ENCODE data around the gene KLHL29. TPM values are rescaled to one million over a fixed set of nuclear protein-coding genes. Genes with fewer than 3 reads are reported as not detected.

The KLHL29 gene
- total RNA-seq, 2 donors from 2014 or later, result 2.9 to 4.6 TPM

GRCh38 chr2:23496456-23496855 lies 111.5 kb downstream of the KLHL29 start:
- ATAC-seq, result no peak
- no peak for DNase-seq

GRCh38 chr2:23497063-23497462 lies 112.1 kb downstream of the KLHL29 start:
- intact Hi-C loops (cut with DNase I, micrococcal nuclease), result no loop called here
- ATAC-seq, result no peak

More at GRCh38 chr2:23496456-23496855, 111.5 kb downstream of the KLHL29 start:
- intact Hi-C loops (cut with DNase I, micrococcal nuclease), result no loop called here

GRCh38 chr2:23497536-23497935 lies 112.6 kb downstream of the KLHL29 start:
- ATAC-seq (no peak), DNase-seq (no peak)
- intact Hi-C loops (cut with DNase I, micrococcal nuclease), result no loop called here

More at GRCh38 chr2:23497063-23497462, 112.1 kb downstream of the KLHL29 start:
- DNase-seq, result no peak

- ATAC-seq (no peak), DNase-seq (no peak)
- intact Hi-C loops (cut with DNase I, micrococcal nuclease), result no loop called here
Observed at GRCh38 chr2:23498943-23499342, 114.0 kb downstream of the KLHL29 start.

- no peak for ATAC-seq
- no peak for DNase-seq
- intact Hi-C loops (cut with DNase I, micrococcal nuclease), result no loop called here
Observed at GRCh38 chr2:23499439-23499838, 114.5 kb downstream of the KLHL29 start.

GRCh38 chr2:23500836-23501235 lies 115.9 kb downstream of the KLHL29 start:
- ATAC-seq (no peak), DNase-seq (no peak)
- intact Hi-C loops (cut with DNase I, micrococcal nuclease), result no loop called here

- intact Hi-C loops (cut with DNase I, micrococcal nuclease), result no loop called here
- DNase-seq, result no peak
- ATAC-seq, result no peak
Observed at GRCh38 chr2:23502096-23502495, 117.1 kb downstream of the KLHL29 start.

GRCh38 chr2:23503097-23503496 lies 118.1 kb downstream of the KLHL29 start:
- DNase-seq (no peak), ATAC-seq (no peak)
- intact Hi-C loops (cut with DNase I, micrococcal nuclease), result no loop called here

GRCh38 chr2:23503682-23504081 lies 118.7 kb downstream of the KLHL29 start:
- intact Hi-C loops (cut with DNase I, micrococcal nuclease), result no loop called here
- ATAC-seq (no peak), DNase-seq (no peak)

- DNase-seq (no peak), ATAC-seq (no peak)
- intact Hi-C loops (cut with DNase I, micrococcal nuclease), result no loop called here
Observed at GRCh38 chr2:23504591-23504990, 119.6 kb downstream of the KLHL29 start.

- intact Hi-C loops (cut with DNase I, micrococcal nuclease), result no loop called here
- DNase-seq, result no peak
- ATAC-seq, result no peak
Observed at GRCh38 chr2:23505218-23505983, 120.4 kb downstream of the KLHL29 start.

- intact Hi-C loops (cut with DNase I, micrococcal nuclease), result no loop called here
- DNase-seq (no peak), ATAC-seq (no peak)
Observed at GRCh38 chr2:23505984-23506380, 121.0 kb downstream of the KLHL29 start.

- intact Hi-C loops (cut with DNase I, micrococcal nuclease), result no loop called here
- DNase-seq, result no peak
Observed at GRCh38 chr2:23506531-23507266, 121.7 kb downstream of the KLHL29 start.

GRCh38 chr2:23507267-23508065 lies 122.5 kb downstream of the KLHL29 start:
- intact Hi-C loops (cut with DNase I, micrococcal nuclease), result no loop called here
- ATAC-seq (no peak), DNase-seq (no peak)

More at GRCh38 chr2:23506531-23507266, 121.7 kb downstream of the KLHL29 start:
- ATAC-seq, result no peak

- no peak for DNase-seq
- intact Hi-C loops (cut with DNase I, micrococcal nuclease), result no loop called here
- no peak for ATAC-seq
Observed at GRCh38 chr2:23508066-23508390, 123.0 kb downstream of the KLHL29 start.

- intact Hi-C loops (cut with DNase I, micrococcal nuclease), result no loop called here
- ATAC-seq (no peak), DNase-seq (no peak)
Observed at GRCh38 chr2:23509103-23509502, 124.1 kb downstream of the KLHL29 start.

- intact Hi-C loops (cut with DNase I, micrococcal nuclease), result no loop called here
- ATAC-seq (no peak), DNase-seq (no peak)
Observed at GRCh38 chr2:23509596-23510292, 124.8 kb downstream of the KLHL29 start.

GRCh38 chr2:23510471-23510870 lies 125.5 kb downstream of the KLHL29 start:
- intact Hi-C loops (cut with DNase I, micrococcal nuclease), result no loop called here
- DNase-seq (no peak), ATAC-seq (no peak)

- ATAC-seq (no peak), DNase-seq (no peak)
- intact Hi-C loops (cut with DNase I, micrococcal nuclease), result no loop called here
Observed at GRCh38 chr2:23512778-23513177, 127.8 kb downstream of the KLHL29 start.

Data from left colon (tissue), 2 donors.